GM19025 (cell line): ENCODE measurements around the gene DNAJC7.

Experiments used
- ATAC-seq: cut with Tn5 transposase; IDR thresholded peaks from one replicate; pipeline ENCODE4 v1.9.1; 2021; ENCODE audit warnings: mild to moderate bottlenecking, low read depth, moderate library complexity; ENCODE audit not compliant: unreplicated experiment

DNAJC7 gene

GRCh38 chr17:41977991-41978390 is 39.2 kb downstream of the DNAJC7 start:
- ATAC-seq = no peak

DNA sequence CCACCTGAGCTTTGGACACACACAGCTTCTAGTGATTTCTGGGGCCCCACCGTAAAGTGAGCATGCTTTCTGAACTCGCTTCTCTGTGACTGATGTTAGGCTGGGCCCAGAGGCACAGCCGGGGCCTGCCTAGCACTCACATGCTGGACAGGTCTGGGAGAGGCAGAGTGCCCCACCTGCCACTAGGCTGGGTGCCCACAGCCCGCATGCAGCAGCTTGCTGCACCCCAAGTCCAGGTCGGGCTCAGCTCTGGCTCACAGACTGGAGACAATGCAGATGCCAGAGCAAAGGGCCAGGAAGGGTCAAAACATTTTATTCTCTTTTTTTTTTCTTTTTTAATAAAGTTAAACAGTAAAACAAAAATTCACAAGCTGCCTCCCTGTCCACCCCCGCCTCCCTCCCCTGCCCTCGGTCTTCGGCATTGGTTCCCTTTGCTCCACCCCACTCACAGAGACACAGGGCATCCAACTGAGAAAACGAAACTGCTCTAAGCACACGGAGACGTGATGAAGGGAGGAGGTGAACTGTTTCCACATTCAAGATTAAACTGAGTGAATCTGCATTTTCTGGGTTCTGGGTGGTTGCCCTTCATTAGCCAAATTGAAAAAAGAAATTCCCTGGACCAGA is 41.0 kb downstream of the DNAJC7 start:
- no peak for ATAC-seq

DNA sequence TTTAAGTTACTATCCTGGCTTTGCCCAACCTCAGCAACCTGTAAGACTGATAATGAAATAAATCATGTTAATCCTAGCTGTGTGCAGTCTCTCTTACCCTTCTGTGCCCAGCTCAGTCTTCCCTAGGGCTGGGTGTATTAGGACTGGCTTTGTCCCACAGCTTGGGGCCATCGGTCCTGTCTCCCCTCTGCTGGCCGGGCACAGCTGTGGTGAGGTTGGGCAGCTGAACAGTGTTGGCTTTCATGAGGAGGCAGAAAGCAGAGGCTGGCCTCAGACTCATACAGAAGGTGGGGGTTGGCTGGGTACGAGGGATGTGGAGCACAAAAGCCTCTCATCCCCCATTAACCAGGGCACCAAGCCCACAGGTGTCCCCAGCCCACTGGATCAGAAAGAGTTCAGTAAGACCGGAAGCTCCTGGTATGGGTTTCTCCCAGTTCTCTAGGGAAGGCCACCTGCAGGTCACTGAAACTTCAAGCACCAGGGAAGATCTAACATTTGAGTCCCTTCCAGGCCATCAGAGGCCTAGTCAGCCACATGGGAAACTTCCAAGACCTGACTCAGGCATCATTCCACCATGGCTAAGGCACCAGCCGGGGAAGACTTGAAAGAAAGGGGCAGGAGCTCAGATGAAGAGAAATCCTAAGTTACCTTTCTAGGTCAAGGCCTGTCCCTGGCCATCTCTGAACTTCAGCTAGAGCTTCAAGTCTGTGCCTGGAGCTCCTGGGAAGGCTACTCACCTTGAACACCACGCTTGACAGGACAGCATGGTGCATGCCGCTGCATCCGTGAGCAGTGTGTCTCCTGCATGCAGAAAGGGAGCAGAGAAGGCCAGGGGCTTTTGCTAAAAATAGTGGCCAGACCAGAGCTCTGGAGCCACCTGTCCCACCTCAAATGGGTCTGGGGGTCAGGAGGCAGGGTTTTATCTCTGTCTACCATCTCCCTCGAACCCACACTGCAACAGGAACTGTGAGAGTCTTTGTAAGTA is 41.8 kb downstream of the DNAJC7 start:
- no peak for ATAC-seq

GRCh38 chr17:41974658-41975057 is 42.6 kb downstream of the DNAJC7 start:
- ATAC-seq = no peak

- ATAC-seq = no peak
These were observed 43.2 kb downstream of the DNAJC7 start for GRCh38 chr17:41974031-41974430.

DNA sequence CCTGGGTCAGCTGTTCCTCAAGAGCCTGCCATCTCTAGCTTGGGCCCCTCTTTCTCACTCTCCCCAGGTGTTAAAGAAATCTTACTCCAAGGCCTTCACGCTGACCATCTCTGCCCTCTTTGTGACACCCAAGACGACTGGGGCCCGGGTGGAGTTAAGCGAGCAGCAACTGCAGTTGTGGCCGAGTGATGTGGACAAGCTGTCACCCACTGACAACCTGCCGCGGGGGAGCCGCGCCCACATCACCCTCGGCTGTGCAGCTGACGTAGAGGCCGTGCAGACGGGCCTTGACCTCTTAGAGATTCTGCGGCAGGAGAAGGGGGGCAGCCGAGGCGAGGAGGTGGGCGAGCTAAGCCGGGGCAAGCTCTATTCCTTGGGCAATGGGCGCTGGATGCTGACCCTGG is 43.8 kb downstream of the DNAJC7 start:
- ATAC-seq = no peak

DNA sequence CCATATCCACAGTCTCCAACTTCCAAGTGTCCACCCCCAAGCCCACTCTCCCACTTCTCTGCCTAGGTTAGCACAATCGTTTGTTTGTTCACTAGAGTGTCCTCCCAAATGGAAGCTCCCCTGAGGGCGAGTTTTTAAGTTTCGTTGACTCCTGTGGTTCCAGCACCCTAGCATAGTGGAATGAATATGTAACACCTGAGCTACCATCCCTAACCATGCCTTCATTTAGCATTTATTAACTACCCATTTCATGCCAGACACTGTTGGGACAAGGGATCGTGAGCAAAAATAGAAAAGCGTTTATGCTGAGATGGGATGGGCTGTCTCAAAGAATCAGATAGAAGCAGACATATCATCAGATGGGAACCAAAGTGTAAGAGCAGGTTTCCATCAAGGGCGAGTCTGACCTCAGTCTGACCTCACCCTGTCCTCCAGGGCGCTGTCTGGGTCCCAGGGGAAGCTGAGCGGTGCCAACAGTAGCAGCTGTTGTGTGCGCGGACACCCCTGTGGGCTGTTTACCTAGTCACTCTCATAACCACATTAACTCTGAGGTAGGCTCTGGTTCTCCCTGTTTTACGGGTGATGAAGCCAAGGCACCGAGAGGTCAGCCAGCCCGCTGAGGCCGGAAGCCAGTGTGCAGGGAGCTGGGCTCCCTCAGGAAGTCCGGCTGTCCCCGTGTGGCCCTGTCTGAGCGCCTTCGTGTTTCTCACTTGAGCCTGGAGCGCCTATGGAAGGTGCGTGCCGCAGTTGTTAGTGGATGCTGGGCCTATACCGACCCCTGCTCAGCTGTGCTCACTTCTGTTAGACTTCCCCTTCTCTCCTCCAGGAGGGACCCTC is 44.5 kb downstream of the DNAJC7 start:
- peak; percentile 96 for ATAC-seq

GRCh38 chr17:41971721-41972523 is 45.3 kb downstream of the DNAJC7 start:
- ATAC-seq = no peak

DNA sequence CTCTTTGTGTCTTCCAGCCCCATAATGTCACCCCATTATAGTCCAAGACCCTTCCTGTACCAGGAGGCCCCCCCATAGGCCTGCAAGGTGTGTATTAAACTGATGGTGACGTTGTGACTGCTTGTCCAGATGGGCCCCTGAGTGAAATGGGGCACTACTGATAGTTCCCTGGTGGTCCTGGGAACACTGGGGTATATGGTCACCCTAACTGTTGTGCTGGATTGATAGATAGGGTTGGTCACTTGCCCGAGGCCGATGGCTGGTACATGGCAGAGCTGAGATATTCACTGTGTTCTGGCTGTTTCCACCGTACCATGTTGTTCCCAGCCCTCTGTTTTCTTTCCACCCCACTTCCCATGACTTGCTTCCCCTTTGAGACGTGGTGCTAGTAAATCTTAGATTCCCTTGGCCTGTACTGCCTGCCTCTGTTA is 46.3 kb downstream of the DNAJC7 start:
- no peak for ATAC-seq

GRCh38 chr17:41968676-41969075 is 48.6 kb downstream of the DNAJC7 start:
- no peak for ATAC-seq

- ATAC-seq = no peak
These were observed 49.2 kb downstream of the DNAJC7 start for GRCh38 chr17:41967921-41968578.

DNA sequence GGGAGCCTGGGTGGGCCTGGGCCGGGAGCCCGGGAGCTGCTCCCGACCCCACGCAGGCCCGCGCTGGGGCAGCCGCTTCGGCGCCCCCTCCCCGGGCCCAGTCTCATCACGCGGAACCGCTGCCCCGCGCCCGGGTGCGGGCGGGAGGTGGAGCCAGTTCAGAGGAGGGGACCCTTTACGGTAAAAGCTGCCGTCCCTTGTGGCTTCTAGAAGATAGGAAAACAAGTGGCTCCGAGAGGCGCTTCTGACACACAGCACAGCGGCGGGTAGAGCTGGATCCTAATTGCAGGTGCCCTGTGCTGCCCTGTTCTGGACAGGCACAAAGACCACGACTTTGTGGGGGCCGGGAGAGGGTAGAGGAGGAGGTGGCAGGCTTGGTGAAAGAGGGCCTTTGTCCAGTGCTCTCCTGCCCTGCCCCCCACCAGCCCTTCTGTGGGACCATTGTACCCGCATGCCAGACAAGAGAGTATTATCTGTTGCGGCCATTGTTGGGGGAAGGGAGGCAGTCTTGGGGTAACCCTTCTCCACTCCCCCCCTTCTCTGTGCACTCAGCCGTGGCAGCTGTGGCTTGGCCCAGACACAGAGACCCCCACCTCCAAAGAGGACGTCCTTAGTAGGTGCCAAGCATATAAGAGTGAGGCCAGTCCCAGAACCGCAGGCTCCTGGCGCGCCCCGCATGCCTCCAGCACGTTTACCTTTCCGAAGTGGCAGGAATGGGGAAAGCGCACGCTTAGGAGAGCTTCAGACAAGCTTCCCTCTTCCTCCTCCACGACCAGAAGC is 49.9 kb downstream of the DNAJC7 start:
- ATAC-seq = peak; percentile 11

- ATAC-seq = peak; percentile 68
These were observed 50.6 kb downstream of the DNAJC7 start, which contains the start of gene CNP for GRCh38 chr17:41966463-41967140. TSS of gene CNP (plus strand) at chr17:41966795. CDS start at chr17:41966885, 90 bp downstream.

DNA sequence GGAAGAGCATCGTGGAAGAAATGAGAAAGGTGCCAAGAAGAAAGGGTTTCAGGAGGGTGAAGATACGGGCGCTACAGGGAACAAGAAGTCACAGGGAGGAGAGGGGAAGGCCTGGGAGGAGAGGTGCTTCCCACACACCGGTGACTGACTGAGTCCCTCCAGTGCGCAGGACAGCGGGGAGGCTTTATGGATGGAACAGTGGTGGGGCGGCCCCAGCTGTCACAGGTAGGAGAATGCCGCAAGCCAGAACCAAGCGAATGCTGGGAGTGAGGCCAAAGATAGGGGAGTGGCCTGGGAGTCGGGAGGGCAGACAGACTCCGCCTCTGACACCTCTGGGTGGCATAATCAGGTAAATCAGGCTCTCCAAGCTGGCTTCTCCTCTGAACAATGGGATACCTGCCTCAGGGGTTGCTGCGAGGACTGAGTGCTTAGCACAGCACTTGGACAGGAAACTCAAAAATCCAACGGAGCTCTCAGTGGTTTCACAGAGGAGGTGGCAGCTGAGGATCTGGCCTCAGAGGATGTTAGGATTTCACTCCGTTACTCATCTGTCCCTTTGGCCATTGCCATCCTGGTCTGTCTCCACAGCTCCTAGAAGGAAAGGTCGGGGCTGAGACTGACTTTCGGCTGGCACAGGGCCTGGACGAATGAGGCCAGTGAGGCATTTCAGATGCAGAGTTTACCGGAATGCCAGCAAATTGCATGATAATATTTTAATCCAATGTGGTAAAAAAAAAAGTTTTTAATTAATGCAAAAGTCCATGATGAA is 51.4 kb downstream of the DNAJC7 start:
- ATAC-seq = no peak

- ATAC-seq = no peak
These were observed 54.3 kb downstream of the DNAJC7 start for GRCh38 chr17:41962768-41963434.

DNA sequence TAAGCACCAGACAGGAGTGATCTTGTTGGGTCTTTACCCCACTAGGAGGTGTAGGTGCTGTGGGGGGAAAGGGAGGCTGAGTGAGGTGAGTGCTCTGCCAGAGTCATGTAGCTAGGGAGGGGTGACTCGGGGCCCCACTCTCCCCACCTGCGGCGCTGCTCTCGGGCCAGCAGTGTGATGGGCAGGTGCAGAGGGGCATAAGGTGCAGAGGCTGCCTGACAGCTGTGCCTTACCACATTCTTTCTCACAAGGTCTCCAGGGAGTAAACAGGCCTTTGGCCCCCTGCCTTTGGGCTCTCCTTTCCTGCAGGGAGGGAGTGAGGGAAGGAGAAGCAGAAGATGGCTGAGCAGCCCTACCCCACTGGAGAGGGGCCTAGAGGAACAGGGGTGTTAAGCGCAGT is 55.1 kb downstream of the DNAJC7 start:
- no peak for ATAC-seq
